Liver (tissue), 3 donors: ENCODE measurements around the gene FRMPD3.

Experiments
- EGR1 ChIP-seq, 2 donors: IDR thresholded peaks; 2 replicates each; pipeline ENCODE4 v1.6.1; 2016 to 2018; ENCODE audit warnings: antibody characterized with exemption in 2 of 2, low read depth in 2 of 2
- FOXA1 ChIP-seq: IDR thresholded peaks from 2 replicates; pipeline ENCODE4 v1.6.1; 2016; ENCODE audit warnings: antibody characterized with exemption
- HNF4G ChIP-seq: IDR thresholded peaks from 2 replicates; pipeline ENCODE4 v1.6.1; 2016; ENCODE audit warnings: antibody characterized with exemption
- RAD21 ChIP-seq, 2 donors: IDR thresholded peaks; 2 replicates each; pipeline ENCODE4 v1.6.1; 2016; ENCODE audit warnings: antibody characterized with exemption in 2 of 2, mild to moderate bottlenecking in 2 of 2
- SP1 ChIP-seq: IDR thresholded peaks from 2 replicates; pipeline ENCODE4 v1.6.1; 2018; ENCODE audit warnings: antibody characterized with exemption, mild to moderate bottlenecking
- TAF1 ChIP-seq: conservative IDR thresholded peaks from 2 replicates; pipeline ENCODE4 v1.6.1; 2016; ENCODE audit warnings: antibody characterized with exemption, mild to moderate bottlenecking
- YY1 ChIP-seq: IDR thresholded peaks from 2 replicates; pipeline ENCODE4 v1.6.1; 2016; ENCODE audit warnings: antibody characterized with exemption, mild to moderate bottlenecking
- TF ChIP-seq, protein P1 (sequence below): fragments of 150-350 bp; IDR thresholded peaks from 2 replicates; pipeline ENCODE4 v1.5.1; 2017; ENCODE audit warnings: improper control_type of control experiment, low read depth, low read length; ENCODE audit not compliant: missing input control
- TF ChIP-seq, protein P2 (sequence below): IDR thresholded peaks from 2 replicates; pipeline ENCODE4 v1.6.1; 2016; ENCODE audit warnings: antibody characterized with exemption
- TF ChIP-seq, protein P3 (sequence below): IDR thresholded peaks from 2 replicates; pipeline ENCODE4 v1.6.1; 2016; ENCODE audit warnings: antibody characterized with exemption
- TF ChIP-seq, protein P4 (sequence below): IDR thresholded peaks from 2 replicates; pipeline ENCODE4 v1.6.1; 2016; ENCODE audit warnings: antibody characterized with exemption, mild to moderate bottlenecking
- donor health status: healthy.
- donor health status: healthy.

DNA sequence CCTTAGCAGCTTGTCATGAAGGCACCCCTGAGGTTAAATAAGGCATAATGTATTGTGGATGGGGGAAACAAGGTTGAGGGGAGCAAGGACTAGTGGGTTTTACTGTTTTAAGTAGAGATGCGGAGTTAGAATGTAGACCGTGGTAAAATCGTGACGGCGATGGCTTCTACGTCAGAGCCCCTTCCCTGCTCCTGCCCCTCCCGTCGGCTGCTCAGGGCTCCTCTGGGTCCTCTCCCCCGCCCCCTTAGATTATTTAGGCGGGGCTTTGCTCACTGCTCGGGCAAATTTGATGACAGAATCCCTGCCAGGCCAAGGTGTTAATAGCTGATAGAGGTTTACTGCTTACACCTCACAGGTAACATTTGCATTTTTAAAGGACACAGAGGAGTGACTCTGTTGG, 2.3 kb downstream of the FRMPD3 start:
- TF ChIP-seq, protein P1, sequence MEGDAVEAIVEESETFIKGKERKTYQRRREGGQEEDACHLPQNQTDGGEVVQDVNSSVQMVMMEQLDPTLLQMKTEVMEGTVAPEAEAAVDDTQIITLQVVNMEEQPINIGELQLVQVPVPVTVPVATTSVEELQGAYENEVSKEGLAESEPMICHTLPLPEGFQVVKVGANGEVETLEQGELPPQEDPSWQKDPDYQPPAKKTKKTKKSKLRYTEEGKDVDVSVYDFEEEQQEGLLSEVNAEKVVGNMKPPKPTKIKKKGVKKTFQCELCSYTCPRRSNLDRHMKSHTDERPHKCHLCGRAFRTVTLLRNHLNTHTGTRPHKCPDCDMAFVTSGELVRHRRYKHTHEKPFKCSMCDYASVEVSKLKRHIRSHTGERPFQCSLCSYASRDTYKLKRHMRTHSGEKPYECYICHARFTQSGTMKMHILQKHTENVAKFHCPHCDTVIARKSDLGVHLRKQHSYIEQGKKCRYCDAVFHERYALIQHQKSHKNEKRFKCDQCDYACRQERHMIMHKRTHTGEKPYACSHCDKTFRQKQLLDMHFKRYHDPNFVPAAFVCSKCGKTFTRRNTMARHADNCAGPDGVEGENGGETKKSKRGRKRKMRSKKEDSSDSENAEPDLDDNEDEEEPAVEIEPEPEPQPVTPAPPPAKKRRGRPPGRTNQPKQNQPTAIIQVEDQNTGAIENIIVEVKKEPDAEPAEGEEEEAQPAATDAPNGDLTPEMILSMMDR: no peak
- no peak for TF ChIP-seq RAD21 (IDR thresholded peaks at IDR 0.05)
- no peak for TF ChIP-seq FOXA1
- TF ChIP-seq, protein P2, sequence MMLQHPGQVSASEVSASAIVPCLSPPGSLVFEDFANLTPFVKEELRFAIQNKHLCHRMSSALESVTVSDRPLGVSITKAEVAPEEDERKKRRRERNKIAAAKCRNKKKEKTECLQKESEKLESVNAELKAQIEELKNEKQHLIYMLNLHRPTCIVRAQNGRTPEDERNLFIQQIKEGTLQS: no peak
- no peak for TF ChIP-seq TAF1
- TF ChIP-seq, protein P3, sequence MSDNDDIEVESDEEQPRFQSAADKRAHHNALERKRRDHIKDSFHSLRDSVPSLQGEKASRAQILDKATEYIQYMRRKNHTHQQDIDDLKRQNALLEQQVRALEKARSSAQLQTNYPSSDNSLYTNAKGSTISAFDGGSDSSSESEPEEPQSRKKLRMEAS: no peak
- TF ChIP-seq HNF4G: no peak
- TF ChIP-seq, protein P4, sequence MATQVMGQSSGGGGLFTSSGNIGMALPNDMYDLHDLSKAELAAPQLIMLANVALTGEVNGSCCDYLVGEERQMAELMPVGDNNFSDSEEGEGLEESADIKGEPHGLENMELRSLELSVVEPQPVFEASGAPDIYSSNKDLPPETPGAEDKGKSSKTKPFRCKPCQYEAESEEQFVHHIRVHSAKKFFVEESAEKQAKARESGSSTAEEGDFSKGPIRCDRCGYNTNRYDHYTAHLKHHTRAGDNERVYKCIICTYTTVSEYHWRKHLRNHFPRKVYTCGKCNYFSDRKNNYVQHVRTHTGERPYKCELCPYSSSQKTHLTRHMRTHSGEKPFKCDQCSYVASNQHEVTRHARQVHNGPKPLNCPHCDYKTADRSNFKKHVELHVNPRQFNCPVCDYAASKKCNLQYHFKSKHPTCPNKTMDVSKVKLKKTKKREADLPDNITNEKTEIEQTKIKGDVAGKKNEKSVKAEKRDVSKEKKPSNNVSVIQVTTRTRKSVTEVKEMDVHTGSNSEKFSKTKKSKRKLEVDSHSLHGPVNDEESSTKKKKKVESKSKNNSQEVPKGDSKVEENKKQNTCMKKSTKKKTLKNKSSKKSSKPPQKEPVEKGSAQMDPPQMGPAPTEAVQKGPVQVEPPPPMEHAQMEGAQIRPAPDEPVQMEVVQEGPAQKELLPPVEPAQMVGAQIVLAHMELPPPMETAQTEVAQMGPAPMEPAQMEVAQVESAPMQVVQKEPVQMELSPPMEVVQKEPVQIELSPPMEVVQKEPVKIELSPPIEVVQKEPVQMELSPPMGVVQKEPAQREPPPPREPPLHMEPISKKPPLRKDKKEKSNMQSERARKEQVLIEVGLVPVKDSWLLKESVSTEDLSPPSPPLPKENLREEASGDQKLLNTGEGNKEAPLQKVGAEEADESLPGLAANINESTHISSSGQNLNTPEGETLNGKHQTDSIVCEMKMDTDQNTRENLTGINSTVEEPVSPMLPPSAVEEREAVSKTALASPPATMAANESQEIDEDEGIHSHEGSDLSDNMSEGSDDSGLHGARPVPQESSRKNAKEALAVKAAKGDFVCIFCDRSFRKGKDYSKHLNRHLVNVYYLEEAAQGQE: no peak
- TF ChIP-seq SP1: no peak
- TF ChIP-seq YY1: no peak
- no peak for TF ChIP-seq EGR1 (IDR thresholded peaks at IDR 0.05; ENCODE audit: low read depth in 2 of 2)
